Measurements from ENCODE around the gene FRYL. TPM values are rescaled to one million over a fixed set of nuclear protein-coding genes. Genes with fewer than 3 reads are reported as not detected.
"Not testable (repeated sequence)": the region's sequence is repeated elsewhere in the genome, so short reads cannot be mapped to it uniquely, and the experiment has no call there.

FRYL gene
- total RNA-seq, 3 donors from 2014 or later, result 70.9 to 112 (median 86.2) TPM

- Histone ChIP-seq H3K27ac (no peak overlapping the region), H3K36me3 (no peaks in the 10 kb centered on the region), H3K4me1 (no peaks in the 10 kb centered on the region), H3K4me3 (no peak overlapping the region), H3K9me3 (no peaks in the 10 kb centered on the region), H3K27me3 (no peaks in the 10 kb centered on the region)
- intact Hi-C loops (cut with DNase I; ENCODE audit: low total_unique reads), result no loop called here
- DNase-seq (ENCODE audit: low spot score in 2 of 2), result no peak
- TF ChIP-seq POLR2AphosphoS5 (IDR thresholded peaks at IDR 0.05) (no peak), POLR2A (IDR thresholded peaks at IDR 0.05) (no peak)
- TF ChIP-seq, protein P1, sequence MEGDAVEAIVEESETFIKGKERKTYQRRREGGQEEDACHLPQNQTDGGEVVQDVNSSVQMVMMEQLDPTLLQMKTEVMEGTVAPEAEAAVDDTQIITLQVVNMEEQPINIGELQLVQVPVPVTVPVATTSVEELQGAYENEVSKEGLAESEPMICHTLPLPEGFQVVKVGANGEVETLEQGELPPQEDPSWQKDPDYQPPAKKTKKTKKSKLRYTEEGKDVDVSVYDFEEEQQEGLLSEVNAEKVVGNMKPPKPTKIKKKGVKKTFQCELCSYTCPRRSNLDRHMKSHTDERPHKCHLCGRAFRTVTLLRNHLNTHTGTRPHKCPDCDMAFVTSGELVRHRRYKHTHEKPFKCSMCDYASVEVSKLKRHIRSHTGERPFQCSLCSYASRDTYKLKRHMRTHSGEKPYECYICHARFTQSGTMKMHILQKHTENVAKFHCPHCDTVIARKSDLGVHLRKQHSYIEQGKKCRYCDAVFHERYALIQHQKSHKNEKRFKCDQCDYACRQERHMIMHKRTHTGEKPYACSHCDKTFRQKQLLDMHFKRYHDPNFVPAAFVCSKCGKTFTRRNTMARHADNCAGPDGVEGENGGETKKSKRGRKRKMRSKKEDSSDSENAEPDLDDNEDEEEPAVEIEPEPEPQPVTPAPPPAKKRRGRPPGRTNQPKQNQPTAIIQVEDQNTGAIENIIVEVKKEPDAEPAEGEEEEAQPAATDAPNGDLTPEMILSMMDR (IDR thresholded peaks at IDR 0.05), result no peak
Observed at GRCh38 chr4:48641401-48641800, 138.7 kb downstream of the FRYL start.

- DNase-seq (ENCODE audit: low spot score in 2 of 2), result no peak
- Histone ChIP-seq H3K27ac (no peak overlapping the region), H3K4me1 (no peaks in the 10 kb centered on the region), H3K36me3 (no peaks in the 10 kb centered on the region), H3K9me3 (no peaks in the 10 kb centered on the region), H3K27me3 (no peaks in the 10 kb centered on the region), H3K4me3 (no peak overlapping the region)
- intact Hi-C loops (cut with DNase I; ENCODE audit: low total_unique reads), result no loop called here
- TF ChIP-seq POLR2A (IDR thresholded peaks at IDR 0.05), result no peak
- TF ChIP-seq, protein P1 (IDR thresholded peaks at IDR 0.05), result no peak
- TF ChIP-seq POLR2AphosphoS5 (IDR thresholded peaks at IDR 0.05), result no peak
Observed at GRCh38 chr4:48640699-48641098, 139.4 kb downstream of the FRYL start.

DNA sequence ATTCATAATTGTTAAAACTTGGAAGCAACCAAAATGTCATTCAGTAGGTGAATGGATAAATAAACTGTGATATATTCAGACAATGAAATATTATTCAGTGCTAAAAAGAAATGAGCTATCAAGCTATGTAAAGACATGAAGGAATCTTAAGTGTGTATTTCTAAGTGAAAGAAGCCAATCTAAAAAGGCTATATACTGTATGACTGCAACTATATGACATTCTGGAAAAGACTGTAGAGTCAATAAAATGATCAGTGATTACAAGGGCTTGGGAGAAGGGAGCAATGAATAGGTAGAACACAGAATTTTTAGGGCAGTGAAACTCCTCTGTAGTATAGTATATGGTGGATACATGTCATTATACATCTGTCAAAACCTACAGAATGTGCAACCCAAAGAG, 139.9 kb downstream of the FRYL start:
- Histone ChIP-seq H3K27ac (no peak overlapping the region), H3K4me3 (no peak overlapping the region), H3K27me3 (no peaks in the 10 kb centered on the region), H3K36me3 (no peaks in the 10 kb centered on the region), H3K4me1 (no peaks in the 10 kb centered on the region), H3K9me3 (no peaks in the 10 kb centered on the region)
- intact Hi-C loops (cut with DNase I; ENCODE audit: low total_unique reads), result no loop called here
- TF ChIP-seq, protein P1 (IDR thresholded peaks at IDR 0.05), result no peak
- TF ChIP-seq POLR2A (IDR thresholded peaks at IDR 0.05), result no peak
- TF ChIP-seq POLR2AphosphoS5 (IDR thresholded peaks at IDR 0.05), result no peak
- DNase-seq (ENCODE audit: low spot score in 2 of 2), result no peak

DNA sequence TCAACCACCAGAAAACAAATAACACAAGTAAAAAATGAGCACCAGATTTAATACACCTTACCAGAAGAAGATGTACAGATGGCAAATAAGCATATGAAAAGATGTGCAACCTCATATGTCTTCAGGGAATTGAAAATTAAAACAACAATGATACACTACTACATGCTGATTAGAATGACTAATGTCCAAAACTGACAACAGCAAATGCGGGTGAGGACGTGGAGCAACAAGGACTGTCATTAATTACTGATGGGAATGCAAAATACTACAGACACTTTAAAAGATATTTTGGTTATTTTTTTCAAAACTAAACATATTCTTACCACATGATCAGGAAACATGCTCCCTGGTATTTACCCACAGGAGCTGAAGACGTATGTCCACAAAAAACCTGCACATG, 140.3 kb downstream of the FRYL start:
- TF ChIP-seq POLR2A (IDR thresholded peaks at IDR 0.05), result no peak
- TF ChIP-seq POLR2AphosphoS5 (IDR thresholded peaks at IDR 0.05), result no peak
- TF ChIP-seq, protein P1 (IDR thresholded peaks at IDR 0.05), result no peak
- DNase-seq (ENCODE audit: low spot score in 2 of 2), result no peak
- no peaks in the 10 kb centered on the region for H3K4me1 ChIP-seq
- H3K4me3 ChIP-seq, result no peak overlapping the region
- no peaks in the 10 kb centered on the region for H3K9me3 ChIP-seq
- no peaks in the 10 kb centered on the region for H3K36me3 ChIP-seq
- H3K27me3 ChIP-seq, result no peaks in the 10 kb centered on the region
- no peak overlapping the region for H3K27ac ChIP-seq
- intact Hi-C loops (cut with DNase I; ENCODE audit: low total_unique reads), result no loop called here

GRCh38 chr4:48638586-48638985, 141.5 kb downstream of the FRYL start:
- H3K9me3 ChIP-seq; H3K4me1 ChIP-seq; H3K27ac ChIP-seq; H3K27me3 ChIP-seq; intact Hi-C loops (cut with DNase I; ENCODE audit: low total_unique reads); H3K36me3 ChIP-seq; DNase-seq (ENCODE audit: low spot score in 2 of 2); H3K4me3 ChIP-seq: not testable (repeated sequence)

DNA sequence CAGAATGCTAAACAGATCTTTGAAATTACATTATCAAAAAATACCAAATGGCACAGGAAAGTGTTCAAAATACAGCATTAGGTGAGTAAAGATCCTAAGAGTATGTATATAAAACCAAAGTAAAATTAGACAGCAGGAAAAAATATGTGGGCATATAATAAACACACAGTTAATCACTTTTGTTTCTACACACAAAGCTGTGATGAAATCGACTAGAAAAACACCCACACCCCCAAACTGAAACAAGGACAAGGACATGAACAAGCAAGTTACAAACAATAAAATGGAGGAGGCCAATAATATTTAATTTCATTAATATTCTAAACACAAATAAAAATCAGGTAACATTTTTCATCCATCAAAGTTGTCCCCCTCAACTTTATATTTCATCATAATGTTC, 143.2 kb downstream of the FRYL start:
- Histone ChIP-seq H3K27me3 (no peaks in the 10 kb centered on the region), H3K27ac (no peak overlapping the region), H3K9me3 (no peaks in the 10 kb centered on the region)

More for the DNA sequence above, 143.2 kb downstream of the FRYL start:
- TF ChIP-seq POLR2A (IDR thresholded peaks at IDR 0.05) (no peak), POLR2AphosphoS5 (IDR thresholded peaks at IDR 0.05) (no peak)
- TF ChIP-seq, protein P1 (IDR thresholded peaks at IDR 0.05), result no peak
- H3K4me1 ChIP-seq, result no peaks in the 10 kb centered on the region
- no peak for DNase-seq (ENCODE audit: low spot score in 2 of 2)
- no peaks in the 10 kb centered on the region for H3K36me3 ChIP-seq
- no peak overlapping the region for H3K4me3 ChIP-seq
- intact Hi-C loops (cut with DNase I; ENCODE audit: low total_unique reads), result no loop called here

Measured in breast epithelium (tissue), 4 donors.